ENCODE results near the gene CUEDC2. TPM values are rescaled to one million over a fixed set of nuclear protein-coding genes. Genes with fewer than 3 reads are reported as not detected.

The CUEDC2 gene
- total RNA-seq, 1 donor from 2014 or later: 72.3 TPM

- Histone ChIP-seq H3K4me3 (peak overlapping the region; percentile 34), H3K36me3 (no peaks in the 10 kb centered on the region), H3K9me3 (replicated peaks) (no peaks in the 10 kb centered on the region), H3K27ac (replicated peaks) (no peak overlapping the region), H3K27me3 (ENCODE audit: low read depth) (peaks cover 53% of the 10 kb centered on the region), H3K4me1 (peaks cover 19% of the 10 kb centered on the region)
- intact Hi-C loops (cut with micrococcal nuclease): no loop called here
- DNase-seq: no peak
- TF ChIP-seq CTCF (IDR thresholded peaks at IDR 0.05; ENCODE audit: borderline replicate concordance): no peak
Observed at GRCh38 chr10:102435133-102435497, 2.7 kb upstream of the CUEDC2 start.

GRCh38 chr10:102434394-102435132 is 2.2 kb upstream of the CUEDC2 start:
- Histone ChIP-seq H3K27ac (replicated peaks) (no peak overlapping the region), H3K4me1 (peaks cover 19% of the 10 kb centered on the region), H3K9me3 (replicated peaks) (no peaks in the 10 kb centered on the region), H3K27me3 (ENCODE audit: low read depth) (peaks cover 50% of the 10 kb centered on the region), H3K36me3 (no peaks in the 10 kb centered on the region), H3K4me3 (no peak overlapping the region)
- intact Hi-C loops (cut with micrococcal nuclease): no loop called here
- no peak for TF ChIP-seq CTCF (IDR thresholded peaks at IDR 0.05; ENCODE audit: borderline replicate concordance)
- DNase-seq: no peak

GRCh38 chr10:102433619-102434046 is 1.3 kb upstream of the CUEDC2 start:
- Histone ChIP-seq H3K4me3 (no peak overlapping the region), H3K27ac (replicated peaks) (no peak overlapping the region), H3K36me3 (no peaks in the 10 kb centered on the region), H3K27me3 (ENCODE audit: low read depth) (peaks cover 50% of the 10 kb centered on the region), H3K4me1 (peaks cover 19% of the 10 kb centered on the region), H3K9me3 (replicated peaks) (no peaks in the 10 kb centered on the region)
- intact Hi-C loops (cut with micrococcal nuclease): no loop called here
- no peak for TF ChIP-seq CTCF (IDR thresholded peaks at IDR 0.05; ENCODE audit: borderline replicate concordance)
- DNase-seq: no peak

- Histone ChIP-seq H3K4me1 (peaks cover 19% of the 10 kb centered on the region), H3K27ac (replicated peaks) (peak overlapping the region; percentile 85), H3K9me3 (replicated peaks) (no peaks in the 10 kb centered on the region), H3K4me3 (peak overlapping the region; percentile 85), H3K27me3 (ENCODE audit: low read depth) (peaks cover 32% of the 10 kb centered on the region), H3K36me3 (no peaks in the 10 kb centered on the region)
- intact Hi-C loops (cut with micrococcal nuclease): no loop called here
- TF ChIP-seq CTCF (IDR thresholded peaks at IDR 0.05; ENCODE audit: borderline replicate concordance): no peak
- DNase-seq: no peak
Observed at GRCh38 chr10:102431452-102432124, 786 bp downstream of the CUEDC2 start.

- no peak overlapping the region for H3K4me3 ChIP-seq
- intact Hi-C loops (cut with micrococcal nuclease): no loop called here
- H3K27ac ChIP-seq (replicated peaks): no peak overlapping the region
- DNase-seq: no peak
- H3K9me3 ChIP-seq (replicated peaks): no peaks in the 10 kb centered on the region
- peaks cover 6% of the 10 kb centered on the region for H3K36me3 ChIP-seq
- peaks cover 19% of the 10 kb centered on the region for H3K4me1 ChIP-seq
- no peak for TF ChIP-seq CTCF (IDR thresholded peaks at IDR 0.05; ENCODE audit: borderline replicate concordance)
- H3K27me3 ChIP-seq (ENCODE audit: low read depth): peaks cover 11% of the 10 kb centered on the region
Observed at GRCh38 chr10:102429468-102429867, 2.9 kb downstream of the CUEDC2 start.

Data from left ventricle myocardium inferior (tissue), 1 donor.